K562 (cell line): Measurements from ENCODE around the gene LPIN2. TPM values are rescaled to one million over a fixed set of nuclear protein-coding genes. Genes with fewer than 3 reads are reported as not detected.

ENCODE experiments used
- CBX2 ChIP-seq: fragments of 200-600 bp; sonication (generic); IDR thresholded peaks from one replicate; pipeline ENCODE4 v1.6.1; 2012; ENCODE audit warnings: mild to moderate bottlenecking, low read length, inconsistent platforms; ENCODE audit not compliant: insufficient read depth, poor library complexity, severe bottlenecking
- CCAR2 ChIP-seq: fragments of 200-400 bp; formaldehyde crosslinking; IDR thresholded peaks from 2 replicates; pipeline ENCODE4 v1.6.1; 2017; ENCODE audit warnings: mild to moderate bottlenecking, low read depth, low read length
- DNMT1 ChIP-seq: fragments of 450-650 bp; IDR thresholded peaks from 2 replicates; pipeline ENCODE4 v1.6.1; 2016; ENCODE audit warnings: antibody characterized with exemption, mild to moderate bottlenecking
- FOXP1 ChIP-seq: sonication (generic); formaldehyde crosslinking; IDR thresholded peaks from 2 replicates; pipeline ENCODE4 v1.8.0; 2022; ENCODE audit warnings: mild to moderate bottlenecking, missing genetic modification reagents
- GTF2F1 ChIP-seq: IDR thresholded peaks from 2 replicates; pipeline ENCODE4 v1.6.1; 2011; ENCODE audit warnings: low read depth, low read length, improper control_type of control experiment
- MNT ChIP-seq, 2 experiments: fragments of 450-650 bp; conservative IDR thresholded peaks; 2 replicates each; pipeline ENCODE4 v1.6.1; 2017; ENCODE audit warnings: mild to moderate bottlenecking in 2 of 2, moderate library complexity in 2 of 2
- NFXL1 ChIP-seq: fragments of 450-650 bp; formaldehyde crosslinking; IDR thresholded peaks from 2 replicates; pipeline ENCODE4 v1.4.0; 2021; ENCODE audit warnings: mild to moderate bottlenecking
- PATZ1 ChIP-seq: fragments of 250-450 bp; sonication (Bioruptor Pico); IDR thresholded peaks from 2 replicates; pipeline ENCODE4 v1.5.0; 2020; ENCODE audit warnings: mild to moderate bottlenecking, borderline replicate concordance
- PCBP2 ChIP-seq: fragments of 200-400 bp; formaldehyde crosslinking; IDR thresholded peaks from 2 replicates; pipeline ENCODE4 v1.6.1; 2018; ENCODE audit warnings: low read length, low read depth, mild to moderate bottlenecking, moderate library complexity; ENCODE audit not compliant: poor library complexity, severe bottlenecking
- SRF ChIP-seq, 2 experiments: fragments of 250-450, 450-650 bp in 1 of 2; sonication (Bioruptor Pico) in 1 of 2; sonication (generic) in 1 of 2; formaldehyde crosslinking; IDR thresholded peaks; 2 replicates each; pipeline versions ENCODE4 v1.5.0 to v1.5.1; 2020 to 2022; ENCODE audit warnings: mild to moderate bottlenecking in 1 of 2, missing genetic modification reagents in 1 of 2
- THAP7 ChIP-seq: fragments of 250-450 bp; sonication (Bioruptor Pico); IDR thresholded peaks from 2 replicates; pipeline ENCODE4 v1.5.0; 2021
- THRA ChIP-seq: fragments of 450-650 bp; IDR thresholded peaks from 2 replicates; pipeline ENCODE4 v1.6.1; 2017; ENCODE audit warnings: mild to moderate bottlenecking, moderate library complexity
- ZBTB26 ChIP-seq: fragments of 450-650 bp; formaldehyde crosslinking; IDR thresholded peaks from 2 replicates; pipeline ENCODE4 v1.4.0; 2022; ENCODE audit warnings: missing genetic modification characterization
- ZNF175 ChIP-seq: fragments of 200-800 bp; sonication (Bioruptor generic); IDR thresholded peaks from 2 replicates; pipeline ENCODE4 v1.6.1; 2016; ENCODE audit warnings: low read depth, mild to moderate bottlenecking, missing genetic modification characterization, missing compliant biosample characterization
- ZNF263 ChIP-seq: sonication (generic); formaldehyde crosslinking; IDR thresholded peaks from 2 replicates; pipeline ENCODE4 v1.8.0; 2022; ENCODE audit warnings: mild to moderate bottlenecking, missing genetic modification reagents, borderline replicate concordance
- ZNF511 ChIP-seq: sonication (generic); formaldehyde crosslinking; IDR thresholded peaks from 2 replicates; pipeline ENCODE4 v1.8.0; 2022; ENCODE audit warnings: mild to moderate bottlenecking, missing genetic modification reagents
- ZSCAN29 ChIP-seq: fragments of 450-650 bp; IDR thresholded peaks from 2 replicates; pipeline ENCODE4 v1.6.1; 2017
- polyA plus RNA-seq, 8 experiments: library from polyadenylated mRNA; depleted of rRNA in 4 of 8; stranded (reverse) in 5 of 8; unstranded in 3 of 8; fragments of >200 nt; fragmentation: Nextera tagmentation in 2 of 8; fragmentation: Illumina TruSeq in 1 of 8; extraction: Ambion mirVana in 2 of 8; extraction: Trizol in 1 of 8; gene quantifications; 2 replicates each; pipeline versions ENCODE4 v1.2.1 to v1.2.3, GENCODE V29; 2011 to 2014; ENCODE audit warnings: inconsistent platforms in 1 of 8, missing spikeins in 1 of 8
- total RNA-seq, 7 experiments: library from RNA; depleted of rRNA in 6 of 7; stranded (reverse); fragments of >200 nt in 6 of 7; fragmentation: Illumina TruSeq in 2 of 7; extraction: Trizol in 2 of 7; gene quantifications; 2 replicates each; pipeline versions ENCODE4 v1.2.1 to v1.2.3, GENCODE V29; 2011 to 2021; ENCODE audit warnings: low replicate concordance in 1 of 7

LPIN2 gene
- total and polyA plus RNA-seq, 9 of the 15 experiments (the other 6 are each of a cell fraction or from before 2014, with no cell fraction given): 5.2 to 34.8 (median 24.6) TPM

- TF ChIP-seq SRF (CRISPR knock-in tag; IDR thresholded peaks at IDR 0.05) (no peak), THAP7 (no peak), ZNF175 (CRISPR knock-in tag) (peak; percentile 78), THRA (no peak), ZSCAN29 (no peak), DNMT1 (no peak), FOXP1 (CRISPR knock-in tag) (no peak), ZNF511 (no peak), MNT (conservative IDR thresholded peaks at IDR 0.05) (peak; percentile 48 to 70), CBX2 (no peak), ZNF263 (CRISPR knock-in tag) (no peak), NFXL1 (no peak), GTF2F1 (no peak), PCBP2 (no peak), ZBTB26 (CRISPR knock-in tag) (no peak), CCAR2 (no peak), PATZ1 (CRISPR knock-in tag) (no peak)
Measured at GRCh38 chr18:3013024-3013804, at the start of gene LPIN2 (continued).
